ENCODE results near the gene SSX2B.
"Not testable (repeated sequence)": the region's sequence is repeated elsewhere in the genome, so short reads cannot be mapped to it uniquely, and the experiment has no call there.

SSX2B gene, protein sequence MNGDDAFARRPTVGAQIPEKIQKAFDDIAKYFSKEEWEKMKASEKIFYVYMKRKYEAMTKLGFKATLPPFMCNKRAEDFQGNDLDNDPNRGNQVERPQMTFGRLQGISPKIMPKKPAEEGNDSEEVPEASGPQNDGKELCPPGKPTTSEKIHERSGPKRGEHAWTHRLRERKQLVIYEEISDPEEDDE

DNA sequence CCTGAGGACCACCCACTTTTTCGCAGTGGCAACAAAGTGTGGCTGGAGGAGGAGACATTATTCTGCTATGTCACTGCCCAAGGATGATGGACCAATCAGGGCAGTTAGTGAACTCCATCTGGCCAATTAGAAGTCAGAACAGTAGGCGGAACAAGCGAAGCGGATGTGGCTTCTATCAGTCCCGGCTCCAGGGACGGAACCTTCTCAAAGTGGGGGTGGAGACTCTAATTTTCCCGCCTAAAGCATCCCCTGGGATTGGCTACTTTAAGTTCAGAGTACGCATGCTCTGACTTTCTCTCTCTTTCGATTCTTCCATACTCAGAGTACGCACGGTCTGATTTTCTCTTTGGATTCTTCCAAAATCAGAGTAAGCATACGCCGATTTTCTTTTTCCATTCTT is at the start of gene SSX2B:
TSS of gene SSX2B (plus strand) at position 301 of the 400 bp plus-strand sequence. CDS start 1,429 bp downstream, outside the sequence.
- not testable (repeated sequence) for DNase-seq

DNA sequence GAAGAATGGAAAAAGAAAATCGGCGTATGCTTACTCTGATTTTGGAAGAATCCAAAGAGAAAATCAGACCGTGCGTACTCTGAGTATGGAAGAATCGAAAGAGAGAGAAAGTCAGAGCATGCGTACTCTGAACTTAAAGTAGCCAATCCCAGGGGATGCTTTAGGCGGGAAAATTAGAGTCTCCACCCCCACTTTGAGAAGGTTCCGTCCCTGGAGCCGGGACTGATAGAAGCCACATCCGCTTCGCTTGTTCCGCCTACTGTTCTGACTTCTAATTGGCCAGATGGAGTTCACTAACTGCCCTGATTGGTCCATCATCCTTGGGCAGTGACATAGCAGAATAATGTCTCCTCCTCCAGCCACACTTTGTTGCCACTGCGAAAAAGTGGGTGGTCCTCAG is 44.0 kb upstream of the SSX2B start, which contains the start of gene SSX2:
TSS of gene SSX2 (minus strand) at position 101 of the 400 bp plus-strand sequence. CDS start 1,429 bp downstream, outside the sequence.
- DNase-seq, result not testable (repeated sequence)

DNA sequence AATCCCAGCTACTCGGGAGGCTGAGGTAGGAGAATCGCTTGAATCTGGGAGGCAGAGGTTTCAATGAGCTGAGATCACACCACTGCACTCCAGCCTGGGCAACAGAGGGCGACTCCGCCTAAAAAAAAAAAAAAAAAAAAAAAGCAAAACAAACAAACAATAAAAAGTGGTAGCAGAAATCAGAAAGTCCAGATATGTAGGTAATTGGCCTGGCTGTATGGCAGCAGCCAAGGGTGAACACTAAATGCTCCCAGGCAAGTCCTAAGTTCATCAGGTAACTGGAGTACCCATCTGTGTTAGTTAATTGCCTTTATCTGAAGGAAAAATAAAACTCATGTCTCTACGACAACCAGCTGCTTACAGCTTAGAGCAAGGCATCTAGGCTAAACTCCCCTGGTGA is 14.9 kb downstream of the SSX2B start:
- DNase-seq, result not testable (repeated sequence)

DNA sequence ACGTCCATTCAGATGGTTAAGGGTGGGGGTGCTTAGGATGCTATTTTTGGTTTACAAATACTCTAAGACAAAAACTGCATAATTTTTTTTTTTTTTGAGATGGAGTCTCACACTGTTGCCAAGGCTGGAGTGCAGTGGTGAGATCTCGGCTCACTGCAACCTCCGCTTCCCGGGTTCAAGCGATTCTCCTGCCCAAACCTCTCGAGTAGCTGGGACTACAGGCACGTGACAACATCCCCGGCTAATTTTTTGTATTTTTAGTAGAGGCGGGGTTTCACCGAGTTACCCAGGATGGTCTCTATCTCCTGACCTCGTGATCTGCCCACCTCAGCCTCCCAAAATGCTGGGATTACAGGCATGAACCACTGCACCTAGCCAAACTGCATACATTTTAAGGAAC is 22.5 kb downstream of the SSX2B start:
- not testable (repeated sequence) for DNase-seq

GRCh38 chrX:52797327-52797726 is 46.3 kb downstream of the SSX2B start, which contains the start of gene SPANXN5:
SPANXN5 (minus strand) TSS chrX:52797427; CDS start chrX:52797348, 79 bp downstream.
- not testable (repeated sequence) for DNase-seq

- not testable (repeated sequence) for DNase-seq
Measured at GRCh38 chrX:52804876-52805275, 53.8 kb downstream of the SSX2B start.

All from NCI-H226 (cell line).